Posterior vena cava (tissue), 2 donors: ENCODE results near the gene KLF16. TPM values are rescaled to one million over a fixed set of nuclear protein-coding genes. Genes with fewer than 3 reads are reported as not detected.
A peak's percentile ranks its signal among the peaks of the same experiment; 100 is the strongest.
"Not testable (repeated sequence)": the region's sequence is repeated elsewhere in the genome, so short reads cannot be mapped to it uniquely, and the experiment has no call there.

Experiments used
- DNase-seq: peaks from one replicate; pipeline ENCODE4 v3.0.0-alpha.2; 2020; ENCODE audit warnings: low spot score
- intact Hi-C, 2 donors: fragments of 100-400 bp; cut with DNase I; formaldehyde crosslinking; loops; one replicate each; pipeline versions ENCODE4 v1.14.1 to v1.14.2; 2022 to 2023
- long read RNA-seq, 2 donors: library from polyadenylated mRNA; unstranded; transcript quantifications; one replicate each; pipeline ENCODE4 v2.0.0, GENCODE V29; 2020 to 2021
- total RNA-seq, 2 donors: library from RNA; stranded (reverse); fragmentation: NEBNext Ultra II Directional; extraction: Animal tissue kit (Norgen Biotek cat#: 25700); gene quantifications; one replicate each; pipeline ENCODE4 v1.2.1, GENCODE V29; 2021
- donor health status: DM: yes; HTN: yes; CAD: no.
- donor health status: DM: yes; HTN: yes; CAD: no.

KLF16 gene
- 10 to 100 TPM in 1 of 2 donors, 1 to 10 TPM in 1; 9.4 to 16.2 TPM for total RNA-seq
- long read RNA-seq, donor 1, transcript KLF16-201 (2 exons, 2,890 nt), result major isoform, 6 of 9 reads
- long read RNA-seq, donor 1, partial matches to known transcripts, result 0 of 9 reads
- long read RNA-seq, donor 1, other reads (novel, unspliced or antisense), result 3 of 9 reads
- long read RNA-seq, donor 2, partial matches to known transcripts, result 7 of 10 reads
- long read RNA-seq, donor 2, other reads (novel, unspliced or antisense), result 1 of 10 reads

GRCh38 chr19:1863328-1863637 lies at the start of gene KLF16:
KLF16 (minus strand) TSS chr19:1863579; CDS start chr19:1863497, 82 bp downstream.
- intact Hi-C loops, result no loop called here

GRCh38 chr19:1912760-1913505 lies 49.6 kb upstream of the KLF16 start:
- intact Hi-C loops, result no loop called here
- DNase-seq, result no peak

More at GRCh38 chr19:1863328-1863637, at the start of gene KLF16:
- DNase-seq, result no peak

- DNase-seq, result no peak
- intact Hi-C loops, result no loop called here
Measured at GRCh38 chr19:1911995-1912394, 48.6 kb upstream of the KLF16 start.

- intact Hi-C loops, result no loop called here
- no peak for DNase-seq
Measured at GRCh38 chr19:1911098-1911497, 47.7 kb upstream of the KLF16 start.

- DNase-seq, result no peak
- intact Hi-C loops, result no loop called here
Measured at GRCh38 chr19:1910177-1910576, 46.8 kb upstream of the KLF16 start.

GRCh38 chr19:1909761-1910080 lies 46.3 kb upstream of the KLF16 start:
- no peak for DNase-seq
- intact Hi-C loops, result no loop called here

GRCh38 chr19:1908364-1908678 lies 44.9 kb upstream of the KLF16 start:
- intact Hi-C loops, result no loop called here

GRCh38 chr19:1907563-1908363 lies 44.4 kb upstream of the KLF16 start:
- intact Hi-C loops, result no loop called here
- no peak for DNase-seq

More at GRCh38 chr19:1908364-1908678, 44.9 kb upstream of the KLF16 start:
- DNase-seq, result no peak

- intact Hi-C loops, result no loop called here
- DNase-seq, result no peak
Measured at GRCh38 chr19:1906985-1907562, 43.7 kb upstream of the KLF16 start.

GRCh38 chr19:1905863-1906375 lies 42.5 kb upstream of the KLF16 start:
- DNase-seq, result no peak
- intact Hi-C loops, result no loop called here

- intact Hi-C loops, result no loop called here
- peak; percentile 100 for DNase-seq
Measured at GRCh38 chr19:1905110-1905862, 41.9 kb upstream of the KLF16 start, which contains the start of the genes ADAT3 and SCAMP4. ADAT3 (plus strand) TSS chr19:1905399; CDS start chr19:1912048, 6,649 bp downstream. SCAMP4 (plus strand) TSS chr19:1905399; CDS start chr19:1915020, 9,621 bp downstream.

GRCh38 chr19:1904860-1905109 lies 41.4 kb upstream of the KLF16 start:
- intact Hi-C loops, result no loop called here
- no peak for DNase-seq

- no peak for DNase-seq
- intact Hi-C loops, result no loop called here
Measured at GRCh38 chr19:1902923-1903322, 39.5 kb upstream of the KLF16 start.

- DNase-seq, result no peak
- intact Hi-C loops, result no loop called here
Measured at GRCh38 chr19:1901940-1902404, 38.6 kb upstream of the KLF16 start.

- intact Hi-C loops, result no loop called here
- DNase-seq, result no peak
Measured at GRCh38 chr19:1896508-1896907, 33.1 kb upstream of the KLF16 start.

GRCh38 chr19:1893791-1894190 lies 30.4 kb upstream of the KLF16 start:
- intact Hi-C loops, result no loop called here
- DNase-seq, result no peak

- intact Hi-C loops, result no loop called here
- DNase-seq, result no peak
Measured at GRCh38 chr19:1889907-1890306, 26.5 kb upstream of the KLF16 start.

- intact Hi-C loops, result no loop called here
- DNase-seq, result no peak
Measured at GRCh38 chr19:1888385-1888784, 25.0 kb upstream of the KLF16 start.

- intact Hi-C loops, DNase-seq: not testable (repeated sequence)
Measured at GRCh38 chr19:1886360-1886759, 23.0 kb upstream of the KLF16 start.
